K562 (cell line): ENCODE data around the gene ATP13A2. TPM values are rescaled to one million over a fixed set of nuclear protein-coding genes. Genes with fewer than 3 reads are reported as not detected.
A peak's percentile ranks its signal among the peaks of the same experiment; 100 is the strongest.

Source experiments
- ATAC-seq: fragments of 200-7000 bp; cut with Tn5 transposase; 3 replicates; pipeline ENCODE4 v1.9.1; 2020; ENCODE audit warnings: moderate library complexity
- BruUV-seq: library from RNA; stranded (reverse); fragments of 400-500 nt; replicated peaks from 2 replicates; lab custom pipeline; 2021; lab: Mats Ljungman, UMichigan
- CTCF ChIA-PET: fragments of 300-600 bp; formaldehyde crosslinking; extraction: SDS; loops from one replicate; lab custom pipeline; 2021; ENCODE audit warnings: low intra/inter-chr PET ratio; lab: Yijun Ruan, JAX
- POLR2A ChIA-PET: fragments of 300-600, 350-650 bp; sonication (Branson Sonifier 250); formaldehyde crosslinking; extraction: SDS; loops from one replicate; lab custom pipeline; 2021; ENCODE audit warnings: antibody characterized with exemption, inconsistent platforms; lab: Yijun Ruan, JAX
- DNase-seq, 4 experiments: peaks; one replicate each; pipeline versions ENCODE4 v3.0.0 to v3.0.0-alpha.2; 2011 to 2018; ENCODE audit warnings: low spot score in 3 of 4, mixed read lengths in 3 of 4; ENCODE audit errors: extremely low read depth in 1 of 4
- FAIRE-seq: peaks from 2 replicates; lab custom pipeline; 2011; peaks lifted over from hg19 to GRCh38; lab: Jason Lieb, UNC
- H2AFZ ChIP-seq: 2 replicates; pipeline ENCODE4 v1.6.0; 2011; ENCODE audit warnings: low read depth, low read length, control low read depth, inconsistent platforms
- H3K27ac ChIP-seq: fragments of 200-600 bp; 3 replicates; pipeline ENCODE4 v1.8.0; 2011; ENCODE audit warnings: low read depth, mild to moderate bottlenecking, control low read depth, inconsistent platforms, low read length, moderate library complexity, mixed read lengths; ENCODE audit errors: extremely low read depth
- H3K27me3 ChIP-seq, 2 experiments: fragments of 300-600 bp in 1 of 2; 2 replicates in 1 of 2; 3 replicates in 1 of 2; pipeline versions ENCODE4 v1.6.0 to v1.8.0; 2011; ENCODE audit warnings: inconsistent platforms in 2 of 2, low read length in 2 of 2, mild to moderate bottlenecking in 1 of 2, mixed read lengths in 1 of 2, moderate library complexity in 1 of 2; ENCODE audit not compliant: control insufficient read depth in 2 of 2, insufficient read depth in 2 of 2
- H3K36me3 ChIP-seq: fragments of 300-600 bp; 3 replicates; pipeline ENCODE4 v1.8.0; 2011; ENCODE audit warnings: mild to moderate bottlenecking, low read length, inconsistent platforms; ENCODE audit not compliant: control insufficient read depth, insufficient read depth
- H3K4me1 ChIP-seq, 2 experiments: fragments of 200-600 bp in 1 of 2; replicated peaks in 1 of 2; 2 replicates in 1 of 2; 3 replicates in 1 of 2; pipeline versions ENCODE4 v1.5.1 to v1.8.0; 2011; ENCODE audit warnings: inconsistent platforms in 2 of 2, low read length in 2 of 2, mild to moderate bottlenecking in 1 of 2, mixed read lengths in 1 of 2, moderate library complexity in 1 of 2; ENCODE audit not compliant: control insufficient read depth in 2 of 2, insufficient read depth in 2 of 2
- H3K4me2 ChIP-seq: 2 replicates; pipeline ENCODE4 v1.6.1; 2011; ENCODE audit warnings: low read length, control low read depth, inconsistent platforms, mixed read lengths; ENCODE audit not compliant: insufficient read depth
- H3K4me3 ChIP-seq: fragments of 200-600 bp; sonication (generic), shearing (Covaris generic); 2 replicates; pipeline ENCODE4 v1.5.1; 2016; ENCODE audit warnings: control low read depth, inconsistent platforms
- H3K79me2 ChIP-seq: fragments of 200-600 bp; 3 replicates; pipeline ENCODE4 v1.8.0; 2011; ENCODE audit warnings: low read length, inconsistent platforms; ENCODE audit not compliant: control insufficient read depth, insufficient read depth
- H3K9ac ChIP-seq, 2 experiments: 2 replicates each; pipeline versions ENCODE4 v1.6.0 to v1.6.1; 2011; ENCODE audit warnings: low read depth in 2 of 2, low read length in 2 of 2, control low read depth in 1 of 2, inconsistent platforms in 1 of 2, mild to moderate bottlenecking in 1 of 2, mixed read lengths in 1 of 2; ENCODE audit not compliant: insufficient read depth in 1 of 2
- H3K9me1 ChIP-seq: one replicate; pipeline ENCODE4 v1.6.0; 2011; ENCODE audit warnings: inconsistent platforms, mild to moderate bottlenecking, low read length, moderate library complexity; ENCODE audit not compliant: control insufficient read depth, insufficient read depth
- H3K9me3 ChIP-seq: replicated peaks from 2 replicates; pipeline ENCODE4 v1.5.1; 2011; ENCODE audit warnings: low read depth, low read length, inconsistent platforms; ENCODE audit not compliant: control insufficient read depth, insufficient read depth
- H4K20me1 ChIP-seq: replicated peaks from 2 replicates; pipeline ENCODE4 v1.6.1; 2011; ENCODE audit warnings: low read length, inconsistent platforms, mixed read lengths; ENCODE audit not compliant: control insufficient read depth, insufficient read depth
- ADNP ChIP-seq: fragments of 200-800 bp; sonication (Bioruptor generic); IDR thresholded peaks from 2 replicates; pipeline ENCODE4 v1.6.1; 2016; ENCODE audit warnings: missing genetic modification characterization, missing compliant biosample characterization
- ATF1 ChIP-seq, 2 experiments: fragments of 450-650 bp in 1 of 2; IDR thresholded peaks; 2 replicates each; pipeline ENCODE4 v1.6.1; 2016; ENCODE audit warnings: missing compliant biosample characterization in 1 of 2, missing genetic modification characterization in 1 of 2
- BCOR ChIP-seq: fragments of 450-650 bp; IDR thresholded peaks from 2 replicates; pipeline ENCODE4 v1.6.1; 2016
- BRCA1 ChIP-seq, 2 experiments: fragments of 450-650 bp in 1 of 2; sonication (generic) in 1 of 2; formaldehyde crosslinking in 1 of 2; IDR thresholded peaks; 2 replicates each; pipeline versions ENCODE4 v1.5.0 to v1.6.1; 2017 to 2020; ENCODE audit warnings: mild to moderate bottlenecking in 1 of 2, missing genetic modification reagents in 1 of 2
- CHD4 ChIP-seq: fragments of 200-600 bp; sonication (generic); IDR thresholded peaks from 3 replicates; pipeline ENCODE4 v1.6.1; 2012; ENCODE audit warnings: low read depth, mild to moderate bottlenecking, mixed read lengths, low read length, inconsistent platforms; ENCODE audit not compliant: insufficient read depth, insufficient replicate concordance, poor library complexity, severe bottlenecking
- HDAC2 ChIP-seq: fragments of 450-650 bp; IDR thresholded peaks from 2 replicates; pipeline ENCODE4 v1.6.1; 2016; ENCODE audit warnings: mild to moderate bottlenecking
- KDM1A ChIP-seq, 2 experiments: fragments of 450-650 bp; IDR thresholded peaks; 2 replicates each; pipeline ENCODE4 v1.6.1; 2016; ENCODE audit warnings: mild to moderate bottlenecking in 2 of 2
- RBM25 ChIP-seq: fragments of 200-400 bp; formaldehyde crosslinking; IDR thresholded peaks from 2 replicates; pipeline ENCODE4 v1.6.1; 2018; ENCODE audit warnings: low read length, low read depth, moderate library complexity; ENCODE audit not compliant: severe bottlenecking
- RCOR1 ChIP-seq, 2 experiments: IDR thresholded peaks; 2 replicates each; pipeline ENCODE4 v1.6.1; 2012; ENCODE audit warnings: low read depth in 2 of 2, low read length in 2 of 2, borderline replicate concordance in 1 of 2, improper control_type of control experiment in 1 of 2
- SMARCA5 ChIP-seq: fragments of 450-650 bp; IDR thresholded peaks from 2 replicates; pipeline ENCODE4 v1.6.1; 2016
- TCF3 ChIP-seq: sonication (generic); formaldehyde crosslinking; IDR thresholded peaks from 2 replicates; pipeline ENCODE4 v1.4.0; 2020; ENCODE audit warnings: mild to moderate bottlenecking, missing genetic modification reagents
- ZKSCAN1 ChIP-seq: fragments of 150-350 bp; IDR thresholded peaks from 2 replicates; pipeline ENCODE4 v1.6.1; 2016; ENCODE audit warnings: low read depth, low read length
- ZNF583 ChIP-seq: fragments of 250-450 bp; sonication (Bioruptor Pico); IDR thresholded peaks from 2 replicates; pipeline ENCODE4 v1.4.0; 2020
- WGBS: fragments of 100-300 bp; shearing (Covaris generic); methylation state at CpG from one replicate; pipeline ENCODE4 v1.1.6; 2016; ENCODE audit warnings: low coverage, mixed read lengths; ENCODE audit not compliant: insufficient coverage; ENCODE audit errors: missing lambda C conversion rate; 5-methylcytosine and 5-hydroxymethylcytosine counted together
- in situ Hi-C: fragments of 300-500 bp; cut with MboI; formaldehyde crosslinking; loops from 4 replicates; pipeline ENCODE4 v1.15.0; 2018; ENCODE audit warnings: inconsistent platforms, mixed read lengths
- intact Hi-C: fragments of 100-400 bp; cut with micrococcal nuclease; formaldehyde crosslinking; loops from 2 replicates; pipeline ENCODE4 v1.14.2; 2022
- polyA plus RNA-seq, 8 experiments: library from polyadenylated mRNA; depleted of rRNA in 4 of 8; stranded (reverse) in 5 of 8; unstranded in 3 of 8; fragments of >200 nt; fragmentation: Nextera tagmentation in 2 of 8; fragmentation: Illumina TruSeq in 1 of 8; extraction: Ambion mirVana in 2 of 8; extraction: Trizol in 1 of 8; gene quantifications; 2 replicates each; pipeline versions ENCODE4 v1.2.1 to v1.2.3, GENCODE V29; 2011 to 2014; ENCODE audit warnings: inconsistent platforms in 1 of 8, missing spikeins in 1 of 8
- total RNA-seq, 7 experiments: library from RNA; depleted of rRNA in 6 of 7; stranded (reverse); fragments of >200 nt in 6 of 7; fragmentation: Illumina TruSeq in 2 of 7; extraction: Trizol in 2 of 7; gene quantifications; 2 replicates each; pipeline versions ENCODE4 v1.2.1 to v1.2.3, GENCODE V29; 2011 to 2021; ENCODE audit warnings: low replicate concordance in 1 of 7
- TF ChIP-seq, protein P1 (sequence below): fragments of 450-650 bp; IDR thresholded peaks from 2 replicates; pipeline ENCODE4 v1.6.1; 2017; ENCODE audit warnings: mild to moderate bottlenecking, moderate library complexity
- TF ChIP-seq, protein P2 (sequence below), 2 experiments: IDR thresholded peaks; 2 replicates each; pipeline ENCODE4 v1.6.1; 2012; ENCODE audit warnings: improper control_type of control experiment in 2 of 2, low read depth in 2 of 2, low read length in 2 of 2, borderline replicate concordance in 1 of 2

The ATP13A2 gene
- total and polyA plus RNA-seq, 9 of the 15 experiments (the other 6 are each of a cell fraction or from before 2014, with no cell fraction given), result 0.36 to 56.3 (median 16.3) TPM

- TF ChIP-seq, protein P1, sequence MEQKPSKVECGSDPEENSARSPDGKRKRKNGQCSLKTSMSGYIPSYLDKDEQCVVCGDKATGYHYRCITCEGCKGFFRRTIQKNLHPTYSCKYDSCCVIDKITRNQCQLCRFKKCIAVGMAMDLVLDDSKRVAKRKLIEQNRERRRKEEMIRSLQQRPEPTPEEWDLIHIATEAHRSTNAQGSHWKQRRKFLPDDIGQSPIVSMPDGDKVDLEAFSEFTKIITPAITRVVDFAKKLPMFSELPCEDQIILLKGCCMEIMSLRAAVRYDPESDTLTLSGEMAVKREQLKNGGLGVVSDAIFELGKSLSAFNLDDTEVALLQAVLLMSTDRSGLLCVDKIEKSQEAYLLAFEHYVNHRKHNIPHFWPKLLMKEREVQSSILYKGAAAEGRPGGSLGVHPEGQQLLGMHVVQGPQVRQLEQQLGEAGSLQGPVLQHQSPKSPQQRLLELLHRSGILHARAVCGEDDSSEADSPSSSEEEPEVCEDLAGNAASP, result no peak
- TF ChIP-seq ZNF583, result no peak
Measured at GRCh38 chr1:17016317-17016661, 4.6 kb upstream of the ATP13A2 start (continued).

DNA sequence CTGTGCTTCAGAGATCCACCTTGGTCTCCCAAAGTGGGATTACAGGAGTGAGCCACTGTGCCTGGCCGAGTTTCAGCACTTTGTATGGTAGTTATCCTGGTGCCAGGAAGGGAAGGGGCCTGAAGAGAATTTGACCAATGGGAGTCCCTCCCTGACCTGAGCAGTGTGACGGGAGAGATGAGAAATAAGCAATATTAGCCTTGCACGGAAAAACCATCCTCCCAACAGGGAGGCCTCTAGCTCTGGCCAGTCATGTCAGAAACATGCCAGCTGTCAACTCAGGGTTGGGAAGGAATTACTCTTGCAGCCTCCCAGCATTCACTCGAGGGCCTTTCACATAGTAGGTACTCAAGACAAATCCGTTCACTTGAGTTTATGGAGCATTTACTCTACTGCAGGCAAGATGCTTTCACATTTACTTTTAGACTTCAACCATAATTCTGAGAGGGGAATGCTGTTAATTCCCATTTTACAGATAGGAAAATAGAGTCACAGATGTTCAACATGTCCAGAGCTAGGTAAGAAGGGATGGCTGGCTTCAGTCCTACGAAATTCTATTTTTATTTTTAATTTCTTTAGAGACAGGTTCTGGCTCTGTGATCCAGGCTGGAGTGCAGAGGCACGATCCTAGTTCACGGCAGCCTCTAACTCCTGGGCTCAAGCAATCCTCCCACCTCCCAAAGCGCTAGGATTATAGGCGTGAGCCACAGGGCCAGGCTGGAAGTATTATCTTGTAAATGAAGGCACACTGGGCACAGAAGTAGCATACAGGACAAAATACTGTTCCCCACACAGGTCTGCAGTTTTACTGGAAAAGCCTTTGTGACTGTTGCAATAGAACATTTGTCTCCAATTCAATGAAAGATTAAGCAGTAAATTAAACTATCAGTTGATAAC, 3.2 kb upstream of the ATP13A2 start:
- no peak for FAIRE-seq
- peak overlapping the region; percentile 23; the same call in 1 of the 2 replicates for H2AFZ ChIP-seq
- TF ChIP-seq ADNP (peak; percentile 88), BRCA1 (IDR thresholded peaks at IDR 0.05) (no peak), BRCA1 (CRISPR knock-in tag; IDR thresholded peaks at IDR 0.05) (no peak), TCF3 (CRISPR knock-in tag) (no peak), ZKSCAN1 (0 out of 2 replicates have a peak, but pooled peaks have one; percentile 58), BCOR (peak; percentile 87), ATF1 (CRISPR knock-in tag; IDR thresholded peaks at IDR 0.05) (no peak), ATF1 (tag; IDR thresholded peaks at IDR 0.05) (0 out of 2 replicates have a peak, but pooled peaks have one; percentile 15), HDAC2 (peak; percentile 64; the same call in 1 of the 2 replicates), KDM1A (IDR thresholded peaks at IDR 0.05) (peak in 1 of 2 experiments; percentile 60; a peak in 1 of 4 replicates), RBM25 (peak; percentile 95), RCOR1 (IDR thresholded peaks at IDR 0.05; ENCODE audit: borderline replicate concordance in 1 of 2, low read depth in 2 of 2, low read length in 2 of 2) (0 out of 4 replicates have a peak, but pooled peaks of 1 of the 2 experiments have one; percentile 51), SMARCA5 (peak; percentile 24; the same call in 1 of the 2 replicates), CHD4 (peak; percentile 63)
- TF ChIP-seq, protein P2, sequence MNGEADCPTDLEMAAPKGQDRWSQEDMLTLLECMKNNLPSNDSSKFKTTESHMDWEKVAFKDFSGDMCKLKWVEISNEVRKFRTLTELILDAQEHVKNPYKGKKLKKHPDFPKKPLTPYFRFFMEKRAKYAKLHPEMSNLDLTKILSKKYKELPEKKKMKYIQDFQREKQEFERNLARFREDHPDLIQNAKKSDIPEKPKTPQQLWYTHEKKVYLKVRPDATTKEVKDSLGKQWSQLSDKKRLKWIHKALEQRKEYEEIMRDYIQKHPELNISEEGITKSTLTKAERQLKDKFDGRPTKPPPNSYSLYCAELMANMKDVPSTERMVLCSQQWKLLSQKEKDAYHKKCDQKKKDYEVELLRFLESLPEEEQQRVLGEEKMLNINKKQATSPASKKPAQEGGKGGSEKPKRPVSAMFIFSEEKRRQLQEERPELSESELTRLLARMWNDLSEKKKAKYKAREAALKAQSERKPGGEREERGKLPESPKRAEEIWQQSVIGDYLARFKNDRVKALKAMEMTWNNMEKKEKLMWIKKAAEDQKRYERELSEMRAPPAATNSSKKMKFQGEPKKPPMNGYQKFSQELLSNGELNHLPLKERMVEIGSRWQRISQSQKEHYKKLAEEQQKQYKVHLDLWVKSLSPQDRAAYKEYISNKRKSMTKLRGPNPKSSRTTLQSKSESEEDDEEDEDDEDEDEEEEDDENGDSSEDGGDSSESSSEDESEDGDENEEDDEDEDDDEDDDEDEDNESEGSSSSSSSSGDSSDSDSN (IDR thresholded peaks at IDR 0.05; ENCODE audit: borderline replicate concordance in 1 of 2, low read depth in 2 of 2, low read length in 2 of 2), result no peak
- TF ChIP-seq, all 486 proteins: peak for 10
- intact Hi-C loops (no loop called here), in situ Hi-C loops (no loop called here)
- Histone ChIP-seq H3K9me1 (no peaks in the 10 kb centered on the region), H3K36me3 (peaks cover 21% of the 10 kb centered on the region), H3K9me3 (no peaks in the 10 kb centered on the region), H3K9ac (no peak overlapping the region), H4K20me1 (no peaks in the 10 kb centered on the region), H3K4me1 (peaks cover 27 to 32% of the 10 kb centered on the region in 2 experiments), H3K4me2 (peak overlapping the region; percentile 23; the same call in 1 of the 2 replicates), H3K27ac (no peak overlapping the region), H3K79me2 (no peaks in the 10 kb centered on the region; the same call in 2 of the 3 replicates), H3K4me3 (no peak overlapping the region), H3K27me3 (no peaks in the 10 kb centered on the region)
- ChIA-PET CTCF (no interaction called here), POLR2A (interaction anchor here (0.6 to 2.0 kb wide), 7 partner anchors 9 to 110 kb away, joined by 3 to 9 read pairs (median 4); no protein-coding TSS in a partner anchor)
- 38% methylated on average over 10 of the region's 10 CpGs for WGBS
- ATAC-seq (no peak), DNase-seq (no peak)
- BruUV-seq, result no TSS peak
